Breast epithelium (tissue), 3 donors: ENCODE data around the gene BTRC.

Experiments used
- POLR2A ChIP-seq: fragments of 450-650 bp; IDR thresholded peaks from one replicate; pipeline ENCODE4 v1.6.1; 2016; ENCODE audit warnings: antibody characterized with exemption, mild to moderate bottlenecking, moderate library complexity
- POLR2AphosphoS5 ChIP-seq, 3 donors: sonication (generic); formaldehyde crosslinking; IDR thresholded peaks; one replicate each; pipeline ENCODE4 v1.6.1; 2017; ENCODE audit warnings: antibody characterized with exemption in 3 of 3
- TF ChIP-seq, protein P1 (sequence below), 3 donors: fragments of 450-650 bp; IDR thresholded peaks; one replicate each; pipeline ENCODE4 v1.5.1; 2016 to 2017; ENCODE audit warnings: antibody characterized with exemption in 3 of 3, mild to moderate bottlenecking in 3 of 3, moderate library complexity in 3 of 3

DNA sequence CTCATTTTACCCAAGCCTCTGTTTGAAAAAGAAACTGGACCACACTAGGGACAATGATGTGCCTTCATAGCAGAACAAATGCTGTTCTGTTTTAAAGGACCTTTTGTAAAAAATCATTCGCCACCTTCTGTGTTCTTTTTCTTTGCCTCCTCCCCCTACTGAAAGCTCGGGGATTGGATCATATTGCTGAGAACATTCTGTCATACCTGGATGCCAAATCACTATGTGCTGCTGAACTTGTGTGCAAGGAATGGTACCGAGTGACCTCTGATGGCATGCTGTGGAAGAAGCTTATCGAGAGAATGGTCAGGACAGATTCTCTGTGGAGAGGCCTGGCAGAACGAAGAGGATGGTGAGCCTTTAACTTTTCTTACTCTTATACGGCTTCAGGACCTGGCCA, 171.9 kb downstream of the BTRC start:
- TF ChIP-seq, protein P1, sequence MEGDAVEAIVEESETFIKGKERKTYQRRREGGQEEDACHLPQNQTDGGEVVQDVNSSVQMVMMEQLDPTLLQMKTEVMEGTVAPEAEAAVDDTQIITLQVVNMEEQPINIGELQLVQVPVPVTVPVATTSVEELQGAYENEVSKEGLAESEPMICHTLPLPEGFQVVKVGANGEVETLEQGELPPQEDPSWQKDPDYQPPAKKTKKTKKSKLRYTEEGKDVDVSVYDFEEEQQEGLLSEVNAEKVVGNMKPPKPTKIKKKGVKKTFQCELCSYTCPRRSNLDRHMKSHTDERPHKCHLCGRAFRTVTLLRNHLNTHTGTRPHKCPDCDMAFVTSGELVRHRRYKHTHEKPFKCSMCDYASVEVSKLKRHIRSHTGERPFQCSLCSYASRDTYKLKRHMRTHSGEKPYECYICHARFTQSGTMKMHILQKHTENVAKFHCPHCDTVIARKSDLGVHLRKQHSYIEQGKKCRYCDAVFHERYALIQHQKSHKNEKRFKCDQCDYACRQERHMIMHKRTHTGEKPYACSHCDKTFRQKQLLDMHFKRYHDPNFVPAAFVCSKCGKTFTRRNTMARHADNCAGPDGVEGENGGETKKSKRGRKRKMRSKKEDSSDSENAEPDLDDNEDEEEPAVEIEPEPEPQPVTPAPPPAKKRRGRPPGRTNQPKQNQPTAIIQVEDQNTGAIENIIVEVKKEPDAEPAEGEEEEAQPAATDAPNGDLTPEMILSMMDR (IDR thresholded peaks at IDR 0.05): no peak
- TF ChIP-seq POLR2AphosphoS5 (IDR thresholded peaks at IDR 0.05): no peak
- TF ChIP-seq POLR2A: no peak
